ENCODE data around the gene KNDC1. TPM values are rescaled to one million over a fixed set of nuclear protein-coding genes. Genes with fewer than 3 reads are reported as not detected.

Gene KNDC1
- total and polyA plus RNA-seq, 2 donors (not counting 3 experiments of a cell fraction or from before 2014, with no cell fraction given): not detected

DNA sequence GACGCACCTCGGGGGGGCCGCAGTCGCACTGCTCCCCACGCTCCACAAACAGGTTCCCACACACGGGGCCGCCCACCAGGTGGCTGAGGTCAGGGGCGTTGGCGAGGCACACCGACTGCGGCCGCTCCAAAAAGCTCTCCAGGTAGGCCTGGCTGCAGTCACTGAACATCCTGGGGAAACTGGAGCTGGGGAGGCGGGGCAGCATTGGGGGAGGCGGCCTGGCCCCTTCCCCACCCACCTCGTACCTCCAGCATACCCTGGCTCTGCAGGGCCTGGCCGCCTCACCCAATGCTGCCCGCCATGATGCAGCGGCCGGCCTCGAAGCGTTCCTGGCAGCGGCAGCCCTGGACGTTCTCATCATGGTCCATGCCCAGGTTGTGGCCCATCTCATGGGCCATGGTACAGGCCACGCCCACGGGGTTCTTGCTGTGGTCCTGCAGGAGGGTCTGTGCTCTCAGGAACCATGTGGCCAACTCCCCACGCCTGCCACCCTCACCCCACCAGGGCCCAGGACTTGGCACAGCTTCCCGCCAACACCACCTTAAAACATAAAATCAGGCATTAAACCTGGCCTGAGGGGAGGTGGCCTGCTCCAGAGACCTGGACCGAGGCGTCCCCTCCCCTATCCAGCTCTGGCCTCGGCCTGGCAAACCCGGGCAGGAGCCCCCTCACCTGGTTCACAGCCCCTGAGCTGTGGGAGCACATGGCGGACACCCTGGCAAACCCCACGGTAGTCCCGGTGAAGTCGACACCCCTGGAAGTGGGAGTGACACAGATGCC, 111.7 kb downstream of the KNDC1 start:
- CTCF ChIA-PET: no interaction called here
- Histone ChIP-seq H3K4me3 (replicated peaks in 1 of 3; ENCODE audit: insufficient read depth in 1 of 3, low read depth in 1 of 3, low read length in 3 of 3) (no peak overlapping the region), H3K79me2 (ENCODE audit: control insufficient read depth, insufficient read depth, low read length) (no peaks in the 10 kb centered on the region), H4K20me1 (replicated peaks; ENCODE audit: control insufficient read depth, extremely low read depth, insufficient read depth, low read length) (no peaks in the 10 kb centered on the region), H3K27me3 (ENCODE audit: control insufficient read depth in 2 of 2, insufficient read depth in 2 of 2, low read length in 2 of 2) (peaks cover 5 to 10% of the 10 kb centered on the region in 2 experiments), H3K9me3 (replicated peaks; ENCODE audit: control insufficient read depth, insufficient read depth, low read length) (no peaks in the 10 kb centered on the region), H3K9me1 (replicated peaks; ENCODE audit: control insufficient read depth, extremely low read depth, insufficient read depth, low read length) (no peaks in the 10 kb centered on the region), H3K36me3 (ENCODE audit: control insufficient read depth in 2 of 2, extremely low read depth in 1 of 2, insufficient read depth in 2 of 2, low read length in 2 of 2) (no peaks in the 10 kb centered on the region), H2AFZ (ENCODE audit: low read depth, low read length) (no peak overlapping the region), H3K9ac (replicated peaks; ENCODE audit: extremely low read depth, insufficient read depth, low read length) (no peak overlapping the region), H3K27ac (ENCODE audit: insufficient read depth, low read depth, low read length) (no peak overlapping the region), H3K4me2 (ENCODE audit: insufficient read depth, low read length) (no peak overlapping the region), H3K4me1 (ENCODE audit: control insufficient read depth, extremely low read depth, insufficient read depth, low read length) (no peaks in the 10 kb centered on the region)
- no peak for DNase-seq (ENCODE audit: low read depth, low spot score)
- no peak for FAIRE-seq
- TF ChIP-seq, protein P1, sequence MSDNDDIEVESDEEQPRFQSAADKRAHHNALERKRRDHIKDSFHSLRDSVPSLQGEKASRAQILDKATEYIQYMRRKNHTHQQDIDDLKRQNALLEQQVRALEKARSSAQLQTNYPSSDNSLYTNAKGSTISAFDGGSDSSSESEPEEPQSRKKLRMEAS (IDR thresholded peaks at IDR 0.05; ENCODE audit: insufficient read depth, insufficient read length): no peak
- TF ChIP-seq JUN (IDR thresholded peaks at IDR 0.05; ENCODE audit: borderline replicate concordance, insufficient read depth, insufficient read length, low read depth) (no peak), MYC (IDR thresholded peaks at IDR 0.05; ENCODE audit: low read depth, low read length) (no peak)
- TF ChIP-seq, protein P2, sequence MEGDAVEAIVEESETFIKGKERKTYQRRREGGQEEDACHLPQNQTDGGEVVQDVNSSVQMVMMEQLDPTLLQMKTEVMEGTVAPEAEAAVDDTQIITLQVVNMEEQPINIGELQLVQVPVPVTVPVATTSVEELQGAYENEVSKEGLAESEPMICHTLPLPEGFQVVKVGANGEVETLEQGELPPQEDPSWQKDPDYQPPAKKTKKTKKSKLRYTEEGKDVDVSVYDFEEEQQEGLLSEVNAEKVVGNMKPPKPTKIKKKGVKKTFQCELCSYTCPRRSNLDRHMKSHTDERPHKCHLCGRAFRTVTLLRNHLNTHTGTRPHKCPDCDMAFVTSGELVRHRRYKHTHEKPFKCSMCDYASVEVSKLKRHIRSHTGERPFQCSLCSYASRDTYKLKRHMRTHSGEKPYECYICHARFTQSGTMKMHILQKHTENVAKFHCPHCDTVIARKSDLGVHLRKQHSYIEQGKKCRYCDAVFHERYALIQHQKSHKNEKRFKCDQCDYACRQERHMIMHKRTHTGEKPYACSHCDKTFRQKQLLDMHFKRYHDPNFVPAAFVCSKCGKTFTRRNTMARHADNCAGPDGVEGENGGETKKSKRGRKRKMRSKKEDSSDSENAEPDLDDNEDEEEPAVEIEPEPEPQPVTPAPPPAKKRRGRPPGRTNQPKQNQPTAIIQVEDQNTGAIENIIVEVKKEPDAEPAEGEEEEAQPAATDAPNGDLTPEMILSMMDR (IDR thresholded peaks at IDR 0.05; ENCODE audit: extremely low read depth in 1 of 2, insufficient read depth in 1 of 2, low read depth in 1 of 2, low read length in 2 of 2): no peak
- no TSS peak for BruUV-seq (replicated peaks)
- dilution Hi-C loops (cut with MboI; ENCODE audit: extremely low pct_ligation_motif_present, low sequenced_read_pairs): no loop called here
- POLR2A ChIA-PET: no interaction called here
- intact Hi-C loops (cut with micrococcal nuclease): no loop called here
